Activated naive CD4-positive, alpha-beta T cell (primary cell): ENCODE data around the gene ANKRD13B.

Experiments used
- DNase-seq, 4 experiments: peaks; one replicate each; lab custom pipeline; 2025; lab: John Stamatoyannopoulos, UW

ANKRD13B gene

GRCh38 chr17:29594519-29595090 is 1.7 kb downstream of the ANKRD13B start:
- DNase-seq = no peak

- DNase-seq = no peak
Measured at GRCh38 chr17:29595107-29595942, 2.4 kb downstream of the ANKRD13B start.

GRCh38 chr17:29595943-29596774 is 3.2 kb downstream of the ANKRD13B start:
- no peak for DNase-seq

GRCh38 chr17:29596811-29597210 is 3.9 kb downstream of the ANKRD13B start:
- DNase-seq = no peak

- DNase-seq = no peak
Measured at GRCh38 chr17:29597361-29598172, 4.6 kb downstream of the ANKRD13B start.

- DNase-seq = no peak
Measured at GRCh38 chr17:29603109-29603674, 10.3 kb downstream of the ANKRD13B start.

GRCh38 chr17:29607557-29608195 is 14.7 kb downstream of the ANKRD13B start:
- DNase-seq = no peak

GRCh38 chr17:29608986-29609385 is 16.1 kb downstream of the ANKRD13B start:
- no peak for DNase-seq

- no peak for DNase-seq
Measured at GRCh38 chr17:29610395-29610794, 17.5 kb downstream of the ANKRD13B start.

- DNase-seq = no peak
Measured at GRCh38 chr17:29611351-29612093, 18.6 kb downstream of the ANKRD13B start.

GRCh38 chr17:29612094-29612403 is 19.1 kb downstream of the ANKRD13B start:
- no peak for DNase-seq

- DNase-seq = no peak
Measured at GRCh38 chr17:29612404-29613280, 19.7 kb downstream of the ANKRD13B start.

GRCh38 chr17:29613352-29613837 is 20.5 kb downstream of the ANKRD13B start:
- peak; percentile 84 to 95 (median 90) for DNase-seq

GRCh38 chr17:29613856-29614255 is 20.9 kb downstream of the ANKRD13B start:
- no peak for DNase-seq

- no peak for DNase-seq
Measured at GRCh38 chr17:29614349-29615047, 21.6 kb downstream of the ANKRD13B start.

- peak in 2 of 4 experiments; percentile 33 to 43 for DNase-seq
Measured at GRCh38 chr17:29615048-29615385, 22.1 kb downstream of the ANKRD13B start.

- DNase-seq = peak; percentile 38 to 81 (median 58)
Measured at GRCh38 chr17:29615492-29616299, 22.8 kb downstream of the ANKRD13B start.
